Endodermal cell (in vitro differentiated cells): ENCODE measurements around the gene RPS6KB2. TPM values are rescaled to one million over a fixed set of nuclear protein-coding genes. Genes with fewer than 3 reads are reported as not detected.

ENCODE experiments used
- DNase-seq: peaks from one replicate; pipeline ENCODE4 v3.0.0-alpha.2; 2017
- H3K27ac ChIP-seq: 2 replicates; pipeline ENCODE4 v1.5.1; 2013; ENCODE audit warnings: mild to moderate bottlenecking, low read depth, low read length, moderate library complexity
- H3K27me3 ChIP-seq: 2 replicates; pipeline ENCODE4 v1.6.1; 2013; ENCODE audit warnings: mild to moderate bottlenecking, low read length, moderate library complexity; ENCODE audit not compliant: insufficient read depth, control insufficient read depth, poor library complexity, severe bottlenecking
- H3K36me3 ChIP-seq: 2 replicates; pipeline ENCODE4 v1.7.0; 2013; ENCODE audit warnings: mild to moderate bottlenecking, low read length, moderate library complexity; ENCODE audit not compliant: control insufficient read depth, insufficient read depth
- H3K4me1 ChIP-seq: one replicate; pipeline ENCODE4 v1.7.0; 2013; ENCODE audit warnings: low read length; ENCODE audit not compliant: control insufficient read depth, insufficient read depth
- H3K4me3 ChIP-seq: 2 replicates; pipeline ENCODE4 v1.5.1; 2013; ENCODE audit warnings: mild to moderate bottlenecking, low read length, moderate library complexity
- H3K9ac ChIP-seq: 2 replicates; pipeline ENCODE4 v1.6.1; 2013; ENCODE audit warnings: mild to moderate bottlenecking, low read length, moderate library complexity; ENCODE audit not compliant: poor library complexity, severe bottlenecking; ENCODE audit errors: extremely low read depth
- H3K9me3 ChIP-seq: 2 replicates; pipeline ENCODE4 v1.6.1; 2013; ENCODE audit warnings: mild to moderate bottlenecking, low read length, moderate library complexity; ENCODE audit not compliant: control insufficient read depth
- H3K27ac Mint-ChIP-seq: 2 replicates; pipeline ENCODE4 v1.8.0; 2020; ENCODE audit warnings: mixed read lengths
- H3K27me3 Mint-ChIP-seq: 2 replicates; pipeline ENCODE4 v1.8.0; 2021; ENCODE audit warnings: mild to moderate bottlenecking, mixed read lengths; ENCODE audit not compliant: insufficient read depth
- H3K36me3 Mint-ChIP-seq: 2 replicates; pipeline ENCODE4 v1.8.0; 2020; ENCODE audit warnings: low read depth, mixed read lengths
- H3K4me1 Mint-ChIP-seq: 2 replicates; pipeline ENCODE4 v1.8.0; 2020; ENCODE audit warnings: mixed read lengths
- H3K4me3 Mint-ChIP-seq: 2 replicates; pipeline ENCODE4 v1.8.0; 2020; ENCODE audit warnings: mild to moderate bottlenecking, moderate library complexity, mixed read lengths
- H3K9me3 Mint-ChIP-seq: 2 replicates; pipeline ENCODE4 v1.8.0; 2020; ENCODE audit warnings: mild to moderate bottlenecking, mixed read lengths
- CTCF ChIP-seq: fragments of 200-600 bp; sonication (generic); conservative IDR thresholded peaks from 2 replicates; pipeline ENCODE4 v1.5.0; 2021; ENCODE audit warnings: antibody characterized with exemption, mild to moderate bottlenecking
- WGBS, 2 experiments: methylation state at CpG; one replicate each; pipeline versions ENCODE4 v1.1.5 to v1.1.7; 2013; ENCODE audit warnings: missing lambda C conversion rate in 2 of 2, mixed read lengths in 1 of 2; ENCODE audit not compliant: insufficient coverage in 1 of 2, insufficient read length in 1 of 2; 5-methylcytosine and 5-hydroxymethylcytosine counted together
- total RNA-seq, 2 donors: library from RNA; stranded (reverse); fragmentation: NEBNext Ultra II Directional in 1 of 2; extraction: Animal tissue kit (Norgen Biotek cat#: 25700) in 1 of 2; gene quantifications; 2 replicates in 1 of 2; 3 replicates in 1 of 2; pipeline ENCODE4 v1.2.1, GENCODE V29; 2021

The RPS6KB2 gene
- total RNA-seq, 2 donors from 2014 or later, result 47.0 to 51.8 TPM

- peak overlapping the region; percentile 44 for H3K27ac Mint-ChIP-seq
- H3K36me3 ChIP-seq, result peaks cover 6% of the 10 kb centered on the region
- H3K27me3 Mint-ChIP-seq, result peaks cover 13% of the 10 kb centered on the region
- H3K9me3 Mint-ChIP-seq, result no peaks in the 10 kb centered on the region
- peak overlapping the region; percentile 41 for H3K4me3 Mint-ChIP-seq
- WGBS, 2 experiments, result 76 to 79% methylated on average over 3 to 6 of the region's 6 CpGs
- no peak overlapping the region for H3K4me3 ChIP-seq
- peaks cover 9% of the 10 kb centered on the region for H3K27me3 ChIP-seq
- no peaks in the 10 kb centered on the region for H3K4me1 ChIP-seq
- TF ChIP-seq CTCF, result peak; percentile 79
- H3K9me3 ChIP-seq, result no peaks in the 10 kb centered on the region
- DNase-seq, result peak; percentile 93
- peaks cover 5% of the 10 kb centered on the region for H3K36me3 Mint-ChIP-seq
- H3K4me1 Mint-ChIP-seq, result peaks cover 25% of the 10 kb centered on the region
- no peak overlapping the region for H3K27ac ChIP-seq
- H3K9ac ChIP-seq, result no peak overlapping the region
Observed at GRCh38 chr11:67389477-67389876, 38.8 kb upstream of the RPS6KB2 start.

GRCh38 chr11:67390947-67391303 lies 37.4 kb upstream of the RPS6KB2 start:
- TF ChIP-seq CTCF, result no peak
- WGBS, 2 experiments, result 17 to 18% methylated on average over 7 to 13 of the region's 15 CpGs
- no peaks in the 10 kb centered on the region for H3K27me3 Mint-ChIP-seq
- peak overlapping the region; percentile 80 for H3K4me3 Mint-ChIP-seq
- no peak for DNase-seq
- Histone ChIP-seq H3K4me3 (peak overlapping the region; percentile 99), H3K27me3 (no peaks in the 10 kb centered on the region), H3K4me1 (no peaks in the 10 kb centered on the region), H3K9ac (peak overlapping the region; percentile 91), H3K9me3 (no peaks in the 10 kb centered on the region), H3K27ac (peak overlapping the region; percentile 90), H3K36me3 (peaks cover 12% of the 10 kb centered on the region)
- no peaks in the 10 kb centered on the region for H3K9me3 Mint-ChIP-seq
- peaks cover 25% of the 10 kb centered on the region for H3K4me1 Mint-ChIP-seq
- peaks cover 10% of the 10 kb centered on the region for H3K36me3 Mint-ChIP-seq
- peak overlapping the region; percentile 94 for H3K27ac Mint-ChIP-seq

- Histone ChIP-seq H3K27me3 (no peaks in the 10 kb centered on the region), H3K9me3 (no peaks in the 10 kb centered on the region), H3K9ac (peak within 1 kb of the TSS; percentile 91), H3K4me1 (no peaks in the 10 kb centered on the region), H3K4me3 (peak within 1 kb of the TSS; percentile 99), H3K27ac (peak within 1 kb of the TSS; percentile 90), H3K36me3 (peaks cover 12% of the 10 kb centered on the region)
- H3K4me1 Mint-ChIP-seq, result peaks cover 25% of the 10 kb centered on the region
- no peaks in the 10 kb centered on the region for H3K27me3 Mint-ChIP-seq
- DNase-seq, result peak; percentile 98
- no peaks in the 10 kb centered on the region for H3K9me3 Mint-ChIP-seq
- H3K4me3 Mint-ChIP-seq, result peak within 1 kb of the TSS; percentile 80
- H3K27ac Mint-ChIP-seq, result peak within 1 kb of the TSS; percentile 94
- no peak for TF ChIP-seq CTCF
- peaks cover 13% of the 10 kb centered on the region for H3K36me3 Mint-ChIP-seq
- WGBS, 2 experiments, result 0% methylated on average over 38 to 73 of the region's 75 CpGs
Observed at GRCh38 chr11:67391304-67392182, 36.8 kb upstream of the RPS6KB2 start, which contains the start of gene RAD9A. Gene RAD9A (plus strand): TSS chr11:67391986. CDS start chr11:67392045, 59 bp downstream.
